ENCODE results near the gene SLCO1A2.
"Not testable (repeated sequence)": the region's sequence is repeated elsewhere in the genome, so short reads cannot be mapped to it uniquely, and the experiment has no call there.

Gene SLCO1A2, protein sequence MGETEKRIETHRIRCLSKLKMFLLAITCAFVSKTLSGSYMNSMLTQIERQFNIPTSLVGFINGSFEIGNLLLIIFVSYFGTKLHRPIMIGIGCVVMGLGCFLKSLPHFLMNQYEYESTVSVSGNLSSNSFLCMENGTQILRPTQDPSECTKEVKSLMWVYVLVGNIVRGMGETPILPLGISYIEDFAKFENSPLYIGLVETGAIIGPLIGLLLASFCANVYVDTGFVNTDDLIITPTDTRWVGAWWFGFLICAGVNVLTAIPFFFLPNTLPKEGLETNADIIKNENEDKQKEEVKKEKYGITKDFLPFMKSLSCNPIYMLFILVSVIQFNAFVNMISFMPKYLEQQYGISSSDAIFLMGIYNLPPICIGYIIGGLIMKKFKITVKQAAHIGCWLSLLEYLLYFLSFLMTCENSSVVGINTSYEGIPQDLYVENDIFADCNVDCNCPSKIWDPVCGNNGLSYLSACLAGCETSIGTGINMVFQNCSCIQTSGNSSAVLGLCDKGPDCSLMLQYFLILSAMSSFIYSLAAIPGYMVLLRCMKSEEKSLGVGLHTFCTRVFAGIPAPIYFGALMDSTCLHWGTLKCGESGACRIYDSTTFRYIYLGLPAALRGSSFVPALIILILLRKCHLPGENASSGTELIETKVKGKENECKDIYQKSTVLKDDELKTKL

DNA sequence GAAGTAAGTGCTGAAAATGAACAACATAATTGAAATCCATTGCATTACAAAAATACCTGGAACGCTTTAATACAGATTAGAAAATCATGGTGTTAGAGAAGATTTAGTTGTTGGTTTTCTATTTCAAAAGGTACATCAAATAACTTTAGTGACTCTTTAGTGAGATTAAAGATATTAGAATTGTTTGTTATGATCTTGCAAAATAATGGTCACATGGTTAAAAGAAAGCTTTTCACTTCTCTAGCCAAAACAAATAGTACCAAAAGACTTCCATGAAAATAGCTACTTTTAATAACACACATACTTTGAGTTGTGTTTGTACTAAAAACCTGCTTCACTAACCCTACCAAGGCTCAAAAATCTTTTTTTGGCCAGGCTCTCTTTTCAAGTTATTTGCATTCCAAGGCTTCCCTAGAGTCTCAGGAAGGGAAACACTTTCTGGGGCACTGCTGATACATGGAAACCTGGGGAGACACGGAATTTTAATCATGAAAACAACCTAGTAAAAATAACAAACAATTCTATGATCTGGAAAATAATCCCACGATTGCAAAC, at the start of gene SLCO1A2:
Gene SLCO1A2, minus strand, starts transcription at position 147 of the 555 bp plus-strand sequence. CDS start 270 bp downstream, outside the sequence.
- no peaks in the 10 kb centered on the region for H3K36me3 Mint-ChIP-seq (ENCODE audit: low read depth)
- H3K9me3 Mint-ChIP-seq = peaks cover 19% of the 10 kb centered on the region
- no peak within 1 kb of the TSS for H3K27ac Mint-ChIP-seq
- H3K4me3 Mint-ChIP-seq = no peak within 1 kb of the TSS
- DNase-seq (ENCODE audit: low spot score) = no peak
- H3K27me3 Mint-ChIP-seq (ENCODE audit: low read depth) = no peaks in the 10 kb centered on the region
- no peaks in the 10 kb centered on the region for H3K4me1 Mint-ChIP-seq (ENCODE audit: low read depth)

DNA sequence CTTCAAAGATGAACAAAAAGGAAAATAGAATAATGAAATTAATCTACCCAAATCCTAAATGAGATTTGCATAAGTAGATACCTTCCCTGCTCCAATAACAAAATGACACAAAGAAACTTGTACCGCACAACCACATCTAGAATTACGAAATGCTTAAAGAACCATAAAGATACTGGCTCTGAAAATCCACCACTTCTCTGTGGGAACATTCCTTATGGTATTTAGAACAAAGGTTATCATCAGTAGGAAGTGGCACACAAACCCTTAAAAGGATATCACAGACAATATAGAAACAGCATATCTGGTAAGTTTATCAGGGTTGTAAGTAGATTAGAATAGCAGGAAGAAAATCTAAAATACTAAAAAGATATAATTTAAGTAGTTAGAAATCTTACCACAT, 49.5 kb upstream of the SLCO1A2 start:
- no peaks in the 10 kb centered on the region for H3K4me1 Mint-ChIP-seq (ENCODE audit: low read depth)
- DNase-seq (ENCODE audit: low spot score) = no peak
- H3K27ac Mint-ChIP-seq = no peak overlapping the region
- H3K9me3 Mint-ChIP-seq = no peaks in the 10 kb centered on the region
- no peak overlapping the region for H3K4me3 Mint-ChIP-seq
- peaks cover 5% of the 10 kb centered on the region for H3K27me3 Mint-ChIP-seq (ENCODE audit: low read depth)
- H3K36me3 Mint-ChIP-seq (ENCODE audit: low read depth) = no peaks in the 10 kb centered on the region

DNA sequence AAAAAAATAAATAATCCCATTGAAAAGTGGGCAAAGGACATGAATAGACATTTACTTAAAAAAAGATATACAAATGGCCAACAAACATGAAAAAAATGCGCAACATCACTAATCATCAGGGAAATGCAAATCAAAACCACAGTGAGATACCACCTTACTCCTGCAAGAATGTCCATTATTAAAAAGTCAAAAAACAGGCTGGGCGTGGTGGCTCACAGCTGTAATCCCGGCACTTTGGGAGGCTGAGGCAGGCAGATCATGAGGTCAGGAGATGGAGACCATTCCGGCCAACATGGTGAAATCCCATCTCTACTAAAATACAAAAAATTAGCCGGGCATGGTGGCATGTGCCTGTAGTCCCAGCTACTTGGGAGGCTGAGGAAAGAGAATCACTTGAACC, 46.6 kb upstream of the SLCO1A2 start:
- H3K4me1 Mint-ChIP-seq (ENCODE audit: low read depth); H3K4me3 Mint-ChIP-seq; H3K9me3 Mint-ChIP-seq; H3K27ac Mint-ChIP-seq; H3K36me3 Mint-ChIP-seq (ENCODE audit: low read depth); DNase-seq (ENCODE audit: low spot score): not testable (repeated sequence)
- H3K27me3 Mint-ChIP-seq (ENCODE audit: low read depth) = peaks cover 10% of the 10 kb centered on the region

DNA sequence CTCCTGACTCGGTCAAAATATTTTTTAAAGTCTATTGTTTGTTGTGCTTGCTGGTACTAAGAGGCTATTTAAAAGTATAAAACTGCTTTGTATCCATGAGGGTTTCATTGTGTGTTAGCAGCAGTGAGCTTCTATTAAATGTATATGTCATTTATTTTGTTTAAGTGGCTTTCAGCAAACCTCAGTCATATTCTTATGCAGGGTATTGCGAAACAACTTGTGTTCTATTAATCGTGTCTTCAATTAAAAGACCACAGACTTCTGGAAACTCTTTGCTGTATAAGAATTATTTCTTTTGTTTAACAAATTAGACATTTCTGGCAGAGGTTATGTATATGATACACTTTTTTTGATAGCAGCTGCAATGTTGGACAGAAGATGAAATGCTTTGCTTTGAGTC, 44.5 kb upstream of the SLCO1A2 start:
- H3K36me3 Mint-ChIP-seq (ENCODE audit: low read depth) = no peaks in the 10 kb centered on the region
- H3K4me1 Mint-ChIP-seq (ENCODE audit: low read depth) = no peaks in the 10 kb centered on the region
- H3K27me3 Mint-ChIP-seq (ENCODE audit: low read depth) = peaks cover 15% of the 10 kb centered on the region
- H3K9me3 Mint-ChIP-seq = no peaks in the 10 kb centered on the region
- DNase-seq (ENCODE audit: low spot score) = no peak
- no peak overlapping the region for H3K27ac Mint-ChIP-seq
- no peak overlapping the region for H3K4me3 Mint-ChIP-seq

DNA sequence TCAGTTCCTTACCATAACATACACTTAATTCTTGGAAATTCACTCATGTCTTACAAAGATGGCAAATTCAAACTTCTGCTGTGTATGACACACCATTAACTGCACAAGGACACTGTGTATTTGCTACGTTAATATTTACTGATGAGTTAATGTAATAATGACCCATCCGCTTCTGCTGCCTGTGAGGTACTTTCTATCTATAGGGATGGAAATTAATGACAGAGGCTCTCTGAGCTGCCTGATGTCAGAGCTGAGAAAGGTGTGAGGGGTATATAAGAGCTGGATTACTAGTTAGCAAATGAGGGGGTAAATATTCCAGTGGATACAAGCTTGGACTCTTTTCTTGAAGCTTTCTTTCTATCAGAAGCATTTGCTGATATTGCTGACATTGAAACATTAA, 37.9 kb upstream of the SLCO1A2 start, which contains the start of gene IAPP:
Gene IAPP, plus strand, starts transcription at position 301 of the 400 bp plus-strand sequence. CDS start 450 bp downstream, outside the sequence.
- H3K36me3 Mint-ChIP-seq (ENCODE audit: low read depth) = no peaks in the 10 kb centered on the region
- H3K9me3 Mint-ChIP-seq = no peaks in the 10 kb centered on the region
- H3K27ac Mint-ChIP-seq = no peak within 1 kb of the TSS
- DNase-seq (ENCODE audit: low spot score) = no peak
- H3K4me3 Mint-ChIP-seq = no peak within 1 kb of the TSS
- peaks cover 18% of the 10 kb centered on the region for H3K27me3 Mint-ChIP-seq (ENCODE audit: low read depth)
- H3K4me1 Mint-ChIP-seq (ENCODE audit: low read depth) = peaks cover 2% of the 10 kb centered on the region

- Mint-ChIP-seq H3K27me3 (ENCODE audit: low read depth) (peaks cover 8% of the 10 kb centered on the region), H3K4me3 (no peak overlapping the region), H3K36me3 (ENCODE audit: low read depth) (no peaks in the 10 kb centered on the region), H3K4me1 (ENCODE audit: low read depth) (peaks cover 2% of the 10 kb centered on the region), H3K27ac (no peak overlapping the region), H3K9me3 (no peaks in the 10 kb centered on the region)
- no peak for DNase-seq (ENCODE audit: low spot score)
Measured at GRCh38 chr12:21370845-21371449, 36.2 kb upstream of the SLCO1A2 start.

GRCh38 chr12:21369141-21369980, 34.6 kb upstream of the SLCO1A2 start:
- H3K36me3 Mint-ChIP-seq (ENCODE audit: low read depth) = no peaks in the 10 kb centered on the region
- no peak for DNase-seq (ENCODE audit: low spot score)

GRCh38 chr12:21360632-21361031, 25.9 kb upstream of the SLCO1A2 start:
- H3K4me1 Mint-ChIP-seq (ENCODE audit: low read depth); H3K27me3 Mint-ChIP-seq (ENCODE audit: low read depth); H3K9me3 Mint-ChIP-seq; DNase-seq (ENCODE audit: low spot score); H3K4me3 Mint-ChIP-seq; H3K27ac Mint-ChIP-seq; H3K36me3 Mint-ChIP-seq (ENCODE audit: low read depth): not testable (repeated sequence)

More at GRCh38 chr12:21369141-21369980, 34.6 kb upstream of the SLCO1A2 start:
- no peak overlapping the region for H3K27ac Mint-ChIP-seq
- H3K4me3 Mint-ChIP-seq = no peak overlapping the region
- H3K27me3 Mint-ChIP-seq (ENCODE audit: low read depth) = peaks cover 5% of the 10 kb centered on the region
- H3K9me3 Mint-ChIP-seq = no peaks in the 10 kb centered on the region
- H3K4me1 Mint-ChIP-seq (ENCODE audit: low read depth) = peaks cover 2% of the 10 kb centered on the region

DNA sequence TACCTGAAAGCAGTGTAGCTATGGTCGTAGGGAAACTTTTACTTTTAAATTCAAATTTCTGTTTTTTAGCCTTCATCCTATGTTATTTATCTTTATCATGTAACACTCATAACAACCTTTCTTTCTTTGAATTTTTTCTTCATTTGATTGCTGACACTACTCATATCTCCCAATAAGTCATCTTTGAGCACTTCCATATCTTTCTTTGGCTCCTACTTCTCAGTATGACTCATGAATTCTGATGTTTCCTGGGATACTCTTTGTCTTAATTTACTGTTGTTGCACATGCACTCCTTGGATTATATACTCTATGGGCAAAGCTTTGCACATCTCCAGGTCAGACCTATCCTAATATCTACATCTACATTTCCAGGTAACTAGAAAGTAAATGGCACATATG, 19.9 kb upstream of the SLCO1A2 start:
- H3K36me3 Mint-ChIP-seq (ENCODE audit: low read depth) = no peaks in the 10 kb centered on the region
- H3K4me1 Mint-ChIP-seq (ENCODE audit: low read depth) = no peaks in the 10 kb centered on the region
- peaks cover 17% of the 10 kb centered on the region for H3K27me3 Mint-ChIP-seq (ENCODE audit: low read depth)

DNA sequence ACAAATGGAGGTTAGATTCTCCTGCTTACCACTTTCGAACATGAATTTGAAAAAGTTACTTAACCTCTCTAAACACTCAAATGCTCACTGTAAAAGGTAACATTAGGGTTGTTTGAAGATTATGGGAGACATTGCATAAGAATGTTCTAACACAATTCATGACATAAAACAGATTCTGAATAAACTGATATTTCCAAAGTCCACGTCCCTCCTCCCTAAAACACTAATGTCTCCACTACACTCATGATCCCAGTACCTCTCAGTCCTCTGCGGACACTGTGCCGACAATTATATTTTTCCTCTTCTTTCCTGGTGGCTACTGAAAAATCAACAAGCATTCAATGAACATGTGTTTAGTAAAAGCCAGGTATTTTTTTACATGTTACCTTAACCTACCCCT, 19.2 kb upstream of the SLCO1A2 start:
- DNase-seq (ENCODE audit: low spot score) = no peak
- Mint-ChIP-seq H3K9me3 (no peaks in the 10 kb centered on the region), H3K4me3 (no peak overlapping the region), H3K4me1 (ENCODE audit: low read depth) (no peaks in the 10 kb centered on the region), H3K27me3 (ENCODE audit: low read depth) (peaks cover 17% of the 10 kb centered on the region), H3K36me3 (ENCODE audit: low read depth) (no peaks in the 10 kb centered on the region), H3K27ac (no peak overlapping the region)

More for the DNA sequence above, 19.9 kb upstream of the SLCO1A2 start:
- Mint-ChIP-seq H3K9me3 (no peaks in the 10 kb centered on the region), H3K27ac (no peak overlapping the region), H3K4me3 (no peak overlapping the region)
- DNase-seq (ENCODE audit: low spot score) = no peak

GRCh38 chr12:21353487-21353886, 18.8 kb upstream of the SLCO1A2 start:
- peaks cover 17% of the 10 kb centered on the region for H3K27me3 Mint-ChIP-seq (ENCODE audit: low read depth)
- DNase-seq (ENCODE audit: low spot score) = no peak
- H3K4me1 Mint-ChIP-seq (ENCODE audit: low read depth) = no peaks in the 10 kb centered on the region
- H3K9me3 Mint-ChIP-seq = no peaks in the 10 kb centered on the region
- H3K36me3 Mint-ChIP-seq (ENCODE audit: low read depth) = no peaks in the 10 kb centered on the region
- no peak overlapping the region for H3K4me3 Mint-ChIP-seq
- no peak overlapping the region for H3K27ac Mint-ChIP-seq

DNA sequence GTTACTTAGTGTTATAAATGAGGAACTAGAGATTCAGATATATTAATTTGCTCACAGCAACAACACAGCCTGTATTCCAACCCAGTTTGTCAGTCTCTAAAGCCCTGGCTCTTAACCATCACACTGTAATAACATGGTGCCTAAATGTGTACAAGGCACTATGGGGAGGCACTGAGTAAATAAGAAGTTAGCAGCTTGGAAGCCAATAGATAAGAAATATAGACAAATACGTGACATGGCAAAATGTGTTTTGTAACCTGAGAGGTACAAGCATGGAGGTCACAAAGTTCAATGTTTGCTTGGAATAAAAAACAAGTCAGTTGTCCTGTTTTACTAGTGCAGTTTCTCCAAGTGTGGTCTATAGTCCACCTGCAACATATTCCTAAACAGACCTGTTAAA, 16.3 kb upstream of the SLCO1A2 start:
- Mint-ChIP-seq H3K4me3 (no peak overlapping the region), H3K4me1 (ENCODE audit: low read depth) (no peaks in the 10 kb centered on the region), H3K36me3 (ENCODE audit: low read depth) (no peaks in the 10 kb centered on the region), H3K27me3 (ENCODE audit: low read depth) (peaks cover 10% of the 10 kb centered on the region), H3K9me3 (no peaks in the 10 kb centered on the region), H3K27ac (no peak overlapping the region)
- DNase-seq (ENCODE audit: low spot score) = no peak

GRCh38 chr12:21346542-21347205, 12.0 kb upstream of the SLCO1A2 start:
- no peaks in the 10 kb centered on the region for H3K9me3 Mint-ChIP-seq
- no peak overlapping the region for H3K4me3 Mint-ChIP-seq
- H3K27ac Mint-ChIP-seq = no peak overlapping the region
- no peaks in the 10 kb centered on the region for H3K4me1 Mint-ChIP-seq (ENCODE audit: low read depth)
- H3K27me3 Mint-ChIP-seq (ENCODE audit: low read depth) = no peaks in the 10 kb centered on the region
- H3K36me3 Mint-ChIP-seq (ENCODE audit: low read depth) = no peaks in the 10 kb centered on the region
- no peak for DNase-seq (ENCODE audit: low spot score)
